Activated CD4-positive, alpha-beta T cell treated with anti-CD3 and anti-CD28 coated beads, Interleukin-2, amount 10 ng/mL, durations not matched to agents 24 days and 14 days (primary cell): ENCODE data around the gene PLK4. TPM values are rescaled to one million over a fixed set of nuclear protein-coding genes. Genes with fewer than 3 reads are reported as not detected.
"Not testable (repeated sequence)": the region's sequence is repeated elsewhere in the genome, so short reads cannot be mapped to it uniquely, and the experiment has no call there.

ENCODE experiments used
- DNase-seq: peaks from one replicate; pipeline ENCODE4 v3.0.0; 2022
- H3K27ac Mint-ChIP-seq: one replicate; pipeline ENCODE4 v1.8.0; 2022; ENCODE audit warnings: mild to moderate bottlenecking, mixed read lengths
- H3K27me3 Mint-ChIP-seq: one replicate; pipeline ENCODE4 v1.8.0; 2022; ENCODE audit warnings: mixed read lengths
- H3K36me3 Mint-ChIP-seq: one replicate; pipeline ENCODE4 v1.8.0; 2022; ENCODE audit warnings: low read depth, mild to moderate bottlenecking, mixed read lengths
- H3K4me1 Mint-ChIP-seq: one replicate; pipeline ENCODE4 v1.8.0; 2021; ENCODE audit warnings: mixed read lengths
- H3K4me3 Mint-ChIP-seq: one replicate; pipeline ENCODE4 v1.8.0; 2022; ENCODE audit warnings: mild to moderate bottlenecking, moderate library complexity, mixed read lengths
- H3K9me3 Mint-ChIP-seq: one replicate; pipeline ENCODE4 v1.8.0; 2021; ENCODE audit warnings: mixed read lengths
- intact Hi-C: fragments of 100-400 bp; cut with micrococcal nuclease; formaldehyde crosslinking; loops from one replicate; pipeline ENCODE4 v1.15.1; 2023
- total RNA-seq: library from RNA; stranded (reverse); gene quantifications from 2 replicates; pipeline ENCODE4 v1.2.3, GENCODE V29; 2022

Gene PLK4
- total RNA-seq, 1 donor from 2014 or later, result 44.7 TPM

DNA sequence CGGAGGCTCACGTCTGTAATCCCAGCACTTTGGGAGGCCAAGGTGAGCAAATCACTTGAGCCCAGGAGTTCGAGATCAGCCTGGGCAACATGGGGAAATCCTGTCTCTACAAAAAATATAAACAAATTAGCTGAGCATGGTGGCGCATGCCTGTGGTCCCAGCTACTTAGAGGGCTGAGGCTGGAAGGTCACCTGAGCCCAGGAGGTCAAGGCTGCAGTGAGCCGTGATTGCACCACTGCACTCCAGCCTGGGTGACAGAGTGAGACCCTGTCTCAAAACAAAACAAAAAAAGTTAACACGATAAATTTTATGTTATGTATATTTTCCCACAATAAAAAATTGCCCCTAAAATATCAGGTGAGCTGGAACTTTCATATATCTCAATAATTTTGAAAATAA, 51.1 kb downstream of the PLK4 start:
- H3K27me3 Mint-ChIP-seq, H3K27ac Mint-ChIP-seq, intact Hi-C loops, DNase-seq, H3K4me1 Mint-ChIP-seq, H3K4me3 Mint-ChIP-seq, H3K9me3 Mint-ChIP-seq: not testable (repeated sequence)
- H3K36me3 Mint-ChIP-seq, result peaks cover 11% of the 10 kb centered on the region

DNA sequence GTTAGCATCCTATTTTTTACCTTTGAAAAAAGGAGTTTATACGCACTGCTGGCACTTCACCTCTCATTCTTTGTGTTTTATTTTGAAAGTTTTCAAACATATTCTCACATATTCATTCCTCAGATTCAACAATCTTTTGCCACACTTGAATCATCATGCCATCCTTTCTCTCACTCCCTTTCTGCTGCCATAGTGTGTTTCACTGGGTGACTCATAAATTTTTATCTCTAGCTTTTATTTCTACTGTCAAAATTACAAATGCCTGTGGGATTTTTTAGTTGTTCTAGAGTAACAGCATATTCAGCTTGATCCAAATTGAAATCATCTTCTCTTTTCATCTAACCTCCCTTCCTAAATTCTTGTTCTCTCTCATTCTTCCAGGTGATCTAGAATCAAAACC, 56.3 kb downstream of the PLK4 start:
- H3K4me3 Mint-ChIP-seq, result no peak overlapping the region
- intact Hi-C loops, result no loop called here
- peaks cover 3% of the 10 kb centered on the region for H3K4me1 Mint-ChIP-seq
- H3K9me3 Mint-ChIP-seq, result no peaks in the 10 kb centered on the region
- no peaks in the 10 kb centered on the region for H3K27me3 Mint-ChIP-seq
- DNase-seq, result no peak
- no peak overlapping the region for H3K27ac Mint-ChIP-seq
- H3K36me3 Mint-ChIP-seq, result peaks cover 11% of the 10 kb centered on the region

Other genes with a start within 250 kb of the PLK4 start
- not detected in 2 replicates for gene INTU, start 247.9 kb upstream of the PLK4 start, total RNA-seq
- gene SLC25A31, start 150.5 kb upstream of the PLK4 start, total RNA-seq, result not detected in 2 replicates
- 1.3 and 1.7 TPM in 2 replicates for gene HSPA4L, start 98.6 kb upstream of the PLK4 start, total RNA-seq
- gene MFSD8, start 84.3 kb downstream of the PLK4 start, total RNA-seq, result 21.5 and 21.8 TPM in 2 replicates
- gene ABHD18, start 84.5 kb downstream of the PLK4 start, total RNA-seq, result 17.3 and 18.5 TPM in 2 replicates
- gene LARP1B, start 180.4 kb downstream of the PLK4 start, total RNA-seq, result 31.1 and 32.6 TPM in 2 replicates